ENCODE measurements around the gene CPED1. TPM values are rescaled to one million over a fixed set of nuclear protein-coding genes. Genes with fewer than 3 reads are reported as not detected.

Gene CPED1
- total and polyA plus RNA-seq, 3 donors from 2014 or later, result 7.4 to 13.1 (median 11.8) TPM

GRCh38 chr7:120942861-120943260 lies 45.6 kb upstream of the CPED1 start:
- Histone ChIP-seq H3K36me3 (ENCODE audit: low read depth, missing control alignments) (no peaks in the 10 kb centered on the region), H3K4me3 (no peak overlapping the region), H3K27ac (no peak overlapping the region), H3K27me3 (no peaks in the 10 kb centered on the region), H3K9me3 (no peaks in the 10 kb centered on the region), H3K4me1 (no peaks in the 10 kb centered on the region)
- intact Hi-C loops (cut with DNase I; ENCODE audit: low total_unique reads), result no loop called here
- no peak for DNase-seq
- TF ChIP-seq POLR2A (IDR thresholded peaks at IDR 0.05) (no peak), CTCF (IDR thresholded peaks at IDR 0.05) (no peak)
- WGBS, 2 donors, result 97 to 100% methylated on average over 1 of the region's 1 CpG

- Histone ChIP-seq H3K9me3 (no peaks in the 10 kb centered on the region), H3K27me3 (no peaks in the 10 kb centered on the region), H3K4me1 (no peaks in the 10 kb centered on the region), H3K27ac (peak overlapping the region in 1 of 2 donors; percentile 20), H3K4me3 (no peak overlapping the region), H3K36me3 (ENCODE audit: low read depth, missing control alignments) (no peaks in the 10 kb centered on the region)
- TF ChIP-seq POLR2A (IDR thresholded peaks at IDR 0.05), result no peak
- no peak for TF ChIP-seq CTCF (IDR thresholded peaks at IDR 0.05)
- intact Hi-C loops (cut with DNase I; ENCODE audit: low total_unique reads), result no loop called here
- 62 to 81% methylated on average over 6 of the region's 6 CpGs for WGBS, 2 donors
- no peak for DNase-seq
Measured at GRCh38 chr7:120944826-120945562, 43.5 kb upstream of the CPED1 start.

GRCh38 chr7:120947980-120948379 lies 40.5 kb upstream of the CPED1 start:
- Histone ChIP-seq H3K4me3 (no peak overlapping the region), H3K27me3 (no peaks in the 10 kb centered on the region), H3K36me3 (ENCODE audit: low read depth, missing control alignments) (no peaks in the 10 kb centered on the region), H3K9me3 (no peaks in the 10 kb centered on the region), H3K4me1 (no peaks in the 10 kb centered on the region), H3K27ac (no peak overlapping the region)
- intact Hi-C loops (cut with DNase I; ENCODE audit: low total_unique reads), result no loop called here
- TF ChIP-seq CTCF (IDR thresholded peaks at IDR 0.05) (no peak), POLR2A (IDR thresholded peaks at IDR 0.05) (no peak)
- no peak for DNase-seq

- TF ChIP-seq POLR2A (IDR thresholded peaks at IDR 0.05) (no peak), CTCF (IDR thresholded peaks at IDR 0.05) (no peak)
- H3K27ac ChIP-seq, result no peak overlapping the region
Measured at GRCh38 chr7:120949393-120949911, 39.1 kb upstream of the CPED1 start.

More at GRCh38 chr7:120949393-120949911, 39.1 kb upstream of the CPED1 start:
- Histone ChIP-seq H3K9me3 (no peaks in the 10 kb centered on the region), H3K4me3 (peak overlapping the region; percentile 73 to 86), H3K36me3 (ENCODE audit: low read depth, missing control alignments) (no peaks in the 10 kb centered on the region), H3K4me1 (no peaks in the 10 kb centered on the region), H3K27me3 (no peaks in the 10 kb centered on the region)
- WGBS, 2 donors, result 47 to 48% methylated on average over 8 of the region's 8 CpGs
- no peak for DNase-seq
- intact Hi-C loops (cut with DNase I; ENCODE audit: low total_unique reads), result no loop called here

Data from testis (tissue), 3 donors.